HEK293 (cell line): Measurements from ENCODE around the gene TACC2.

ENCODE experiments used
- SP3 ChIP-seq: fragments of 450-650 bp; formaldehyde crosslinking; IDR thresholded peaks from 2 replicates; pipeline ENCODE4 v1.5.1; 2016; ENCODE audit warnings: missing biosample characterization, missing genetic modification characterization
- ZBTB8A ChIP-seq: fragments of 450-650 bp; formaldehyde crosslinking; IDR thresholded peaks from 2 replicates; pipeline ENCODE4 v1.5.1; 2016; ENCODE audit warnings: missing biosample characterization, missing genetic modification characterization
- ZNF202 ChIP-seq: fragments of 450-650 bp; formaldehyde crosslinking; IDR thresholded peaks from 2 replicates; pipeline ENCODE4 v1.5.1; 2016; ENCODE audit warnings: missing biosample characterization, missing genetic modification characterization, borderline replicate concordance
- ZNF23 ChIP-seq: fragments of 450-650 bp; formaldehyde crosslinking; IDR thresholded peaks from 2 replicates; pipeline ENCODE4 v1.5.1; 2016; ENCODE audit warnings: missing biosample characterization, missing genetic modification characterization, borderline replicate concordance
- ZNF266 ChIP-seq: fragments of 450-650 bp; formaldehyde crosslinking; IDR thresholded peaks from 2 replicates; pipeline ENCODE4 v1.5.1; 2016; ENCODE audit warnings: missing biosample characterization, missing genetic modification characterization, low read depth
- ZNF274 ChIP-seq, 2 experiments: fragments of 200-500 bp in 1 of 2; fragments of 450-650 bp in 1 of 2; sonication (Bioruptor generic) in 1 of 2; formaldehyde crosslinking in 1 of 2; IDR thresholded peaks; 2 replicates each; pipeline versions ENCODE4 v1.5.1 to v1.6.1; 2014 to 2016; ENCODE audit warnings: borderline replicate concordance in 1 of 2, inconsistent platforms in 1 of 2, low read length in 1 of 2, missing biosample characterization in 1 of 2, missing genetic modification characterization in 1 of 2
- ZNF433 ChIP-seq: fragments of 450-650 bp; formaldehyde crosslinking; IDR thresholded peaks from 2 replicates; pipeline ENCODE4 v1.5.1; 2016; ENCODE audit warnings: missing biosample characterization, missing genetic modification characterization, low read depth
- ZNF530 ChIP-seq: fragments of 450-650 bp; formaldehyde crosslinking; IDR thresholded peaks from 2 replicates; pipeline ENCODE4 v1.5.1; 2016; ENCODE audit warnings: low read depth, missing biosample characterization, missing genetic modification characterization
- ZNF560 ChIP-seq: fragments of 450-650 bp; formaldehyde crosslinking; IDR thresholded peaks from 2 replicates; pipeline ENCODE4 v1.5.1; 2017; ENCODE audit warnings: missing biosample characterization, missing genetic modification characterization, borderline replicate concordance
- ZNF670 ChIP-seq: fragments of 450-650 bp; formaldehyde crosslinking; IDR thresholded peaks from 2 replicates; pipeline ENCODE4 v1.5.1; 2016; ENCODE audit warnings: missing biosample characterization, missing genetic modification characterization, low read depth
- TF ChIP-seq, protein P1 (sequence below): fragments of 450-650 bp; formaldehyde crosslinking; IDR thresholded peaks from 2 replicates; pipeline ENCODE4 v1.5.1; 2016; ENCODE audit warnings: missing biosample characterization, missing genetic modification characterization, low read depth
- TF ChIP-seq, protein P2 (sequence below): fragments of 450-650 bp; formaldehyde crosslinking; optimal IDR thresholded peaks from 2 replicates; pipeline ENCODE3; 2016; ENCODE audit warnings: missing biosample characterization, mild to moderate bottlenecking, missing genetic modification characterization
- TF ChIP-seq, protein P3 (sequence below): fragments of 450-650 bp; formaldehyde crosslinking; IDR thresholded peaks from 2 replicates; pipeline ENCODE4 v1.5.1; 2016; ENCODE audit warnings: missing biosample characterization, missing genetic modification characterization
- TF ChIP-seq, protein P4 (sequence below): fragments of 450-650 bp; formaldehyde crosslinking; IDR thresholded peaks from 2 replicates; pipeline ENCODE4 v1.5.1; 2016; ENCODE audit warnings: missing biosample characterization, missing genetic modification characterization
- TF ChIP-seq, protein P5 (sequence below): fragments of 450-650 bp; formaldehyde crosslinking; IDR thresholded peaks from 2 replicates; pipeline ENCODE4 v1.5.1; 2016; ENCODE audit warnings: missing biosample characterization, missing genetic modification characterization, low read depth
- TF ChIP-seq, protein P6 (sequence below): fragments of 450-650 bp; IDR thresholded peaks from 2 replicates; pipeline ENCODE4 v1.5.1; 2018; ENCODE audit warnings: missing biosample characterization, mild to moderate bottlenecking, missing genetic modification characterization
- TF ChIP-seq, protein P7 (sequence below): fragments of 450-650 bp; formaldehyde crosslinking; IDR thresholded peaks from 2 replicates; pipeline ENCODE4 v1.5.1; 2016; ENCODE audit warnings: missing biosample characterization, missing genetic modification characterization
- TF ChIP-seq, protein P8 (sequence below): fragments of 450-650 bp; formaldehyde crosslinking; IDR thresholded peaks from 2 replicates; pipeline ENCODE4 v1.5.1; 2016; ENCODE audit warnings: missing biosample characterization, missing genetic modification characterization

TACC2 gene

DNA sequence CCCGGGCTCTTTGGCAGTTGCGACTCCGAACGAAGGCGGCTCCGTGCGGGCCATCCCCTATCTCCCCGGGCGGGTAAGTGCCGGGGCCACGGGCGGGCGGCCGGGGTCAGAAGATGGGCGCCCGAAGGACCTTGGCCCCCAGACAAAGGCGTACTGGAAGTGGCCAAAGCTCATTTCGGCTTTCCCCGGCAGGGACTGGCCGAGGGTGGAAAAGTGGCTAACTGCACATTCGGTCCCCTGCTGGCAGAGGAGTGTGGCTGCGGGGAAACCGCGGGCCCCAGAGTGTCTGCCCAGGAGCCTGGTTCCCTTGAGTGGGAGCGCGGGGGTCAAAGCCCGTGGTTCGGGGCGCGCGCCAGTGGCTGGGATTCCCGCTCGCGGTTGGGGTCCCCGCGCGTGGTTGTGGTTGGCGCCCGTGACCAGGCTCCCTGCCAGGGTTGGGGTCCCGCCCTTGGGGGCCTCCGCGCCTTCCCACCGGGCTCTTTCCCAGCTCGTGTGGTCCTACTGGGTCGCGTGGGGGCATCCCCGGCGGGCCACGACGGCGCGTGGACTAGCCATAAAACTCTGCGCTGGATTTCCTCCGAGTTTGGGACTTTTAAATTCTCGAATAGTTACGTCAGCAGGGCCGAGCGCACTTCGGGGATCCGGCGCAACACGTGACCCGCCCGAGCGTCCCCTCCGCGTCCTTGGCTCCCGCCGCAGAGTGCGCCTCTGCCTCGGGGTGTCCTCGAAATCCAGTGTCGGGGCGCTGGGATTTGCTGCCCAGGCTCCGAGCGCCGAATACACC is 124.4 kb downstream of the TACC2 start (continued):
- TF ChIP-seq, protein P1, sequence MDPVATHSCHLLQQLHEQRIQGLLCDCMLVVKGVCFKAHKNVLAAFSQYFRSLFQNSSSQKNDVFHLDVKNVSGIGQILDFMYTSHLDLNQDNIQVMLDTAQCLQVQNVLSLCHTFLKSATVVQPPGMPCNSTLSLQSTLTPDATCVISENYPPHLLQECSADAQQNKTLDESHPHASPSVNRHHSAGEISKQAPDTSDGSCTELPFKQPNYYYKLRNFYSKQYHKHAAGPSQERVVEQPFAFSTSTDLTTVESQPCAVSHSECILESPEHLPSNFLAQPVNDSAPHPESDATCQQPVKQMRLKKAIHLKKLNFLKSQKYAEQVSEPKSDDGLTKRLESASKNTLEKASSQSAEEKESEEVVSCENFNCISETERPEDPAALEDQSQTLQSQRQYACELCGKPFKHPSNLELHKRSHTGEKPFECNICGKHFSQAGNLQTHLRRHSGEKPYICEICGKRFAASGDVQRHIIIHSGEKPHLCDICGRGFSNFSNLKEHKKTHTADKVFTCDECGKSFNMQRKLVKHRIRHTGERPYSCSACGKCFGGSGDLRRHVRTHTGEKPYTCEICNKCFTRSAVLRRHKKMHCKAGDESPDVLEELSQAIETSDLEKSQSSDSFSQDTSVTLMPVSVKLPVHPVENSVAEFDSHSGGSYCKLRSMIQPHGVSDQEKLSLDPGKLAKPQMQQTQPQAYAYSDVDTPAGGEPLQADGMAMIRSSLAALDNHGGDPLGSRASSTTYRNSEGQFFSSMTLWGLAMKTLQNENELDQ: no peak
- peak; percentile 72 for TF ChIP-seq ZBTB8A
- TF ChIP-seq, protein P2, sequence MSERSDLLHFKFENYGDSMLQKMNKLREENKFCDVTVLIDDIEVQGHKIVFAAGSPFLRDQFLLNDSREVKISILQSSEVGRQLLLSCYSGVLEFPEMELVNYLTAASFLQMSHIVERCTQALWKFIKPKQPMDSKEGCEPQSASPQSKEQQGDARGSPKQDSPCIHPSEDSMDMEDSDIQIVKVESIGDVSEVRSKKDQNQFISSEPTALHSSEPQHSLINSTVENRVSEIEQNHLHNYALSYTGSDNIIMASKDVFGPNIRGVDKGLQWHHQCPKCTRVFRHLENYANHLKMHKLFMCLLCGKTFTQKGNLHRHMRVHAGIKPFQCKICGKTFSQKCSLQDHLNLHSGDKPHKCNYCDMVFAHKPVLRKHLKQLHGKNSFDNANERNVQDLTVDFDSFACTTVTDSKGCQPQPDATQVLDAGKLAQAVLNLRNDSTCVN: peak; percentile 78
- TF ChIP-seq, protein P3, sequence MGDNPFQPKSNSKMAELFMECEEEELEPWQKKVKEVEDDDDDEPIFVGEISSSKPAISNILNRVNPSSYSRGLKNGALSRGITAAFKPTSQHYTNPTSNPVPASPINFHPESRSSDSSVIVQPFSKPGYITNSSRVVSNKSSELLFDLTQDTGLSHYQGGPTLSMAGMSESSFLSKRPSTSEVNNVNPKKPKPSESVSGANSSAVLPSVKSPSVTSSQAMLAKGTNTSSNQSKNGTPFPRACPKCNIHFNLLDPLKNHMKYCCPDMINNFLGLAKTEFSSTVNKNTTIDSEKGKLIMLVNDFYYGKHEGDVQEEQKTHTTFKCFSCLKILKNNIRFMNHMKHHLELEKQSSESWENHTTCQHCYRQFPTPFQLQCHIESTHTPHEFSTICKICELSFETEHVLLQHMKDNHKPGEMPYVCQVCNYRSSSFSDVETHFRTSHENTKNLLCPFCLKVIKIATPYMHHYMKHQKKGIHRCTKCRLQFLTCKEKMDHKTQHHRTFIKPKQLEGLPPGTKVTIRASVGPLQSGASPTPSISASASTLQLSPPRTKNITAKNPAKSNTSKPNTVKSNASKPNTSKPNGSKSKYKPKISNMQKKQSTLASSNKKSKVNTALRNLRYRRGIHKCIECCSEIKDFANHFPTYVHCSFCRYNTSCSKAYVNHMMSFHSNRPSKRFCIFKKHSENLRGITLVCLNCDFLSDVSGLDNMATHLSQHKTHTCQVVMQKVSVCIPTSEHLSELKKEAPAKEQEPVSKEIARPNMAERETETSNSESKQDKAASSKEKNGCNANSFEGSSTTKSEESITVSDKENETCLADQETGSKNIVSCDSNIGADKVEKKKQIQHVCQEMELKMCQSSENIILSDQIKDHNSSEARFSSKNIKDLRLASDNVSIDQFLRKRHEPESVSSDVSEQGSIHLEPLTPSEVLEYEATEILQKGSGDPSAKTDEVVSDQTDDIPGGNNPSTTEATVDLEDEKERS (tag by site-specific recombination): no peak
- TF ChIP-seq, protein P4, sequence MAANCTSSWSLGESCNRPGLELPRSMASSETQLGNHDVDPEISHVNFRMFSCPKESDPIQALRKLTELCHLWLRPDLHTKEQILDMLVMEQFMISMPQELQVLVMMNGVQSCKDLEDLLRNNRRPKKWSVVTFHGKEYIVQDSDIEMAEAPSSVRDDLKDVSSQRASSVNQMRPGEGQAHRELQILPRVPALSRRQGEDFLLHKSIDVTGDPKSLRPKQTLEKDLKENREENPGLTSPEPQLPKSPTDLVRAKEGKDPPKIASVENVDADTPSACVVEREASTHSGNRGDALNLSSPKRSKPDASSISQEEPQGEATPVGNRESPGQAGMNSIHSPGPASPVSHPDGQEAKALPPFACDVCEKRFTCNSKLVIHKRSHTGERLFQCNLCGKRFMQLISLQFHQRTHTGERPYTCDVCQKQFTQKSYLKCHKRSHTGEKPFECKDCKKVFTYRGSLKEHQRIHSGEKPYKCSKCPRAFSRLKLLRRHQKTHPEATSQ: no peak
- no peak for TF ChIP-seq ZNF266
- TF ChIP-seq ZNF274 (IDR thresholded peaks at IDR 0.05; ENCODE audit: low read length): no peak
- TF ChIP-seq ZNF274 (tag by site-specific recombination; IDR thresholded peaks at IDR 0.05; ENCODE audit: borderline replicate concordance): no peak
- no peak for TF ChIP-seq ZNF23 (tag by site-specific recombination)
- TF ChIP-seq, protein P5, sequence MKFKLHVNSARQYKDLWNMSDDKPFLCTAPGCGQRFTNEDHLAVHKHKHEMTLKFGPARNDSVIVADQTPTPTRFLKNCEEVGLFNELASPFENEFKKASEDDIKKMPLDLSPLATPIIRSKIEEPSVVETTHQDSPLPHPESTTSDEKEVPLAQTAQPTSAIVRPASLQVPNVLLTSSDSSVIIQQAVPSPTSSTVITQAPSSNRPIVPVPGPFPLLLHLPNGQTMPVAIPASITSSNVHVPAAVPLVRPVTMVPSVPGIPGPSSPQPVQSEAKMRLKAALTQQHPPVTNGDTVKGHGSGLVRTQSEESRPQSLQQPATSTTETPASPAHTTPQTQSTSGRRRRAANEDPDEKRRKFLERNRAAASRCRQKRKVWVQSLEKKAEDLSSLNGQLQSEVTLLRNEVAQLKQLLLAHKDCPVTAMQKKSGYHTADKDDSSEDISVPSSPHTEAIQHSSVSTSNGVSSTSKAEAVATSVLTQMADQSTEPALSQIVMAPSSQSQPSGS (tag by site-specific recombination): peak; percentile 62
- TF ChIP-seq, protein P6, sequence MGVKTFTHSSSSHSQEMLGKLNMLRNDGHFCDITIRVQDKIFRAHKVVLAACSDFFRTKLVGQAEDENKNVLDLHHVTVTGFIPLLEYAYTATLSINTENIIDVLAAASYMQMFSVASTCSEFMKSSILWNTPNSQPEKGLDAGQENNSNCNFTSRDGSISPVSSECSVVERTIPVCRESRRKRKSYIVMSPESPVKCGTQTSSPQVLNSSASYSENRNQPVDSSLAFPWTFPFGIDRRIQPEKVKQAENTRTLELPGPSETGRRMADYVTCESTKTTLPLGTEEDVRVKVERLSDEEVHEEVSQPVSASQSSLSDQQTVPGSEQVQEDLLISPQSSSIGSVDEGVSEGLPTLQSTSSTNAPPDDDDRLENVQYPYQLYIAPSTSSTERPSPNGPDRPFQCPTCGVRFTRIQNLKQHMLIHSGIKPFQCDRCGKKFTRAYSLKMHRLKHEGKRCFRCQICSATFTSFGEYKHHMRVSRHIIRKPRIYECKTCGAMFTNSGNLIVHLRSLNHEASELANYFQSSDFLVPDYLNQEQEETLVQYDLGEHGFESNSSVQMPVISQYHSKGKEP: no peak
- TF ChIP-seq ZNF433 (tag by site-specific recombination): no peak
- no peak for TF ChIP-seq ZNF202 (tag by site-specific recombination)
- no peak for TF ChIP-seq ZNF530 (tag by site-specific recombination)
- TF ChIP-seq, protein P7, sequence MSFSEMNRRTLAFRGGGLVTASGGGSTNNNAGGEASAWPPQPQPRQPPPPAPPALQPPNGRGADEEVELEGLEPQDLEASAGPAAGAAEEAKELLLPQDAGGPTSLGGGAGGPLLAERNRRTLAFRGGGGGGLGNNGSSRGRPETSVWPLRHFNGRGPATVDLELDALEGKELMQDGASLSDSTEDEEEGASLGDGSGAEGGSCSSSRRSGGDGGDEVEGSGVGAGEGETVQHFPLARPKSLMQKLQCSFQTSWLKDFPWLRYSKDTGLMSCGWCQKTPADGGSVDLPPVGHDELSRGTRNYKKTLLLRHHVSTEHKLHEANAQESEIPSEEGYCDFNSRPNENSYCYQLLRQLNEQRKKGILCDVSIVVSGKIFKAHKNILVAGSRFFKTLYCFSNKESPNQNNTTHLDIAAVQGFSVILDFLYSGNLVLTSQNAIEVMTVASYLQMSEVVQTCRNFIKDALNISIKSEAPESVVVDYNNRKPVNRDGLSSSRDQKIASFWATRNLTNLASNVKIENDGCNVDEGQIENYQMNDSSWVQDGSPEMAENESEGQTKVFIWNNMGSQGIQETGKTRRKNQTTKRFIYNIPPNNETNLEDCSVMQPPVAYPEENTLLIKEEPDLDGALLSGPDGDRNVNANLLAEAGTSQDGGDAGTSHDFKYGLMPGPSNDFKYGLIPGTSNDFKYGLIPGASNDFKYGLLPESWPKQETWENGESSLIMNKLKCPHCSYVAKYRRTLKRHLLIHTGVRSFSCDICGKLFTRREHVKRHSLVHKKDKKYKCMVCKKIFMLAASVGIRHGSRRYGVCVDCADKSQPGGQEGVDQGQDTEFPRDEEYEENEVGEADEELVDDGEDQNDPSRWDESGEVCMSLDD (tag by site-specific recombination): peak; percentile 60; the same call in 1 of the 2 replicates
- TF ChIP-seq, protein P8, sequence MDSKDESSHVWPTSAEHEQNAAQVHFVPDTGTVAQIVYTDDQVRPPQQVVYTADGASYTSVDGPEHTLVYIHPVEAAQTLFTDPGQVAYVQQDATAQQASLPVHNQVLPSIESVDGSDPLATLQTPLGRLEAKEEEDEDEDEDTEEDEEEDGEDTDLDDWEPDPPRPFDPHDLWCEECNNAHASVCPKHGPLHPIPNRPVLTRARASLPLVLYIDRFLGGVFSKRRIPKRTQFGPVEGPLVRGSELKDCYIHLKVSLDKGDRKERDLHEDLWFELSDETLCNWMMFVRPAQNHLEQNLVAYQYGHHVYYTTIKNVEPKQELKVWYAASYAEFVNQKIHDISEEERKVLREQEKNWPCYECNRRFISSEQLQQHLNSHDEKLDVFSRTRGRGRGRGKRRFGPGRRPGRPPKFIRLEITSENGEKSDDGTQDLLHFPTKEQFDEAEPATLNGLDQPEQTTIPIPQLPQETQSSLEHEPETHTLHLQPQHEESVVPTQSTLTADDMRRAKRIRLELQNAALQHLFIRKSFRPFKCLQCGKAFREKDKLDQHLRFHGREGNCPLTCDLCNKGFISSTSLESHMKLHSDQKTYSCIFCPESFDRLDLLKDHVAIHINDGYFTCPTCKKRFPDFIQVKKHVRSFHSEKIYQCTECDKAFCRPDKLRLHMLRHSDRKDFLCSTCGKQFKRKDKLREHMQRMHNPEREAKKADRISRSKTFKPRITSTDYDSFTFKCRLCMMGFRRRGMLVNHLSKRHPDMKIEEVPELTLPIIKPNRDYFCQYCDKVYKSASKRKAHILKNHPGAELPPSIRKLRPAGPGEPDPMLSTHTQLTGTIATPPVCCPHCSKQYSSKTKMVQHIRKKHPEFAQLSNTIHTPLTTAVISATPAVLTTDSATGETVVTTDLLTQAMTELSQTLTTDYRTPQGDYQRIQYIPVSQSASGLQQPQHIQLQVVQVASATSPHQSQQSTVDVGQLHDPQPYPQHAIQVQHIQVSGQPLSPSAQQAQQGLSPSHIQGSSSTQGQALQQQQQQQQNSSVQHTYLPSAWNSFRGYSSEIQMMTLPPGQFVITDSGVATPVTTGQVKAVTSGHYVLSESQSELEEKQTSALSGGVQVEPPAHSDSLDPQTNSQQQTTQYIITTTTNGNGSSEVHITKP (tag by site-specific recombination): no peak; the same call in 1 of the 2 replicates
- TF ChIP-seq ZNF560 (tag by site-specific recombination): no peak
- TF ChIP-seq SP3: peak; percentile 27; the same call in 1 of the 2 replicates
- no peak for TF ChIP-seq ZNF670 (tag by site-specific recombination)
